Measurements from ENCODE around the gene SPOUT1.
A peak's percentile ranks its signal among the peaks of the same experiment; 100 is the strongest.

The SPOUT1 gene

GRCh38 chr9:128835246-128836210 is 5.9 kb upstream of the SPOUT1 start:
- DNase-seq: no peak

GRCh38 chr9:128833696-128834095 is 4.1 kb upstream of the SPOUT1 start:
- no peak for DNase-seq

- no peak for DNase-seq
These were observed 708 bp downstream of the SPOUT1 start for GRCh38 chr9:128828719-128829452.

GRCh38 chr9:128828267-128828666 is 1.3 kb downstream of the SPOUT1 start:
- DNase-seq: no peak

- no peak for DNase-seq
These were observed 3.5 kb downstream of the SPOUT1 start for GRCh38 chr9:128825923-128826700.

GRCh38 chr9:128824911-128825310 is 4.7 kb downstream of the SPOUT1 start:
- no peak for DNase-seq

- DNase-seq: no peak
These were observed 5.6 kb downstream of the SPOUT1 start for GRCh38 chr9:128823903-128824406.

- no peak for DNase-seq
These were observed 6.2 kb downstream of the SPOUT1 start for GRCh38 chr9:128823362-128823902.

GRCh38 chr9:128822407-128823042 is 7.1 kb downstream of the SPOUT1 start:
- no peak for DNase-seq

- DNase-seq: no peak
These were observed 7.8 kb downstream of the SPOUT1 start for GRCh38 chr9:128821584-128822406.

GRCh38 chr9:128820665-128821583 is 8.7 kb downstream of the SPOUT1 start:
- DNase-seq: no peak

- no peak for DNase-seq
These were observed 9.6 kb downstream of the SPOUT1 start for GRCh38 chr9:128819716-128820664.

GRCh38 chr9:128818839-128819715 is 10.5 kb downstream of the SPOUT1 start:
- DNase-seq: no peak

- peak; percentile 67 for DNase-seq
These were observed 11.3 kb downstream of the SPOUT1 start, which contains the start of gene ENDOG for GRCh38 chr9:128818099-128818838. Gene ENDOG (plus strand): TSS chr9:128818500. CDS start chr9:128818685, 185 bp downstream.

- DNase-seq: no peak
These were observed 18.7 kb downstream of the SPOUT1 start for GRCh38 chr9:128810873-128811272.

- no peak for DNase-seq
These were observed 19.8 kb downstream of the SPOUT1 start for GRCh38 chr9:128809831-128810230.

- DNase-seq: no peak
These were observed 20.5 kb downstream of the SPOUT1 start for GRCh38 chr9:128809036-128809599.

Measured in SIG-M5 (cell line).